Thyroid gland (tissue), 4 donors: ENCODE data around the gene BLZF1.

ENCODE experiments used
- POLR2A ChIP-seq, 2 donors: fragments of 450-650 bp; IDR thresholded peaks; one replicate each; pipeline ENCODE4 v1.6.1; 2017; ENCODE audit warnings: antibody characterized with exemption in 2 of 2, mild to moderate bottlenecking in 2 of 2, moderate library complexity in 1 of 2
- TF ChIP-seq, protein P1 (sequence below), 6 experiments: fragments of 200-600 bp in 3 of 6; fragments of 450-650 bp in 3 of 6; sonication (generic) in 3 of 6; IDR thresholded peaks; one replicate each; pipeline ENCODE4 v1.5.1; 2016 to 2019; ENCODE audit warnings: antibody characterized with exemption in 6 of 6, mild to moderate bottlenecking in 2 of 6, inconsistent platforms in 1 of 6, moderate library complexity in 1 of 6

DNA sequence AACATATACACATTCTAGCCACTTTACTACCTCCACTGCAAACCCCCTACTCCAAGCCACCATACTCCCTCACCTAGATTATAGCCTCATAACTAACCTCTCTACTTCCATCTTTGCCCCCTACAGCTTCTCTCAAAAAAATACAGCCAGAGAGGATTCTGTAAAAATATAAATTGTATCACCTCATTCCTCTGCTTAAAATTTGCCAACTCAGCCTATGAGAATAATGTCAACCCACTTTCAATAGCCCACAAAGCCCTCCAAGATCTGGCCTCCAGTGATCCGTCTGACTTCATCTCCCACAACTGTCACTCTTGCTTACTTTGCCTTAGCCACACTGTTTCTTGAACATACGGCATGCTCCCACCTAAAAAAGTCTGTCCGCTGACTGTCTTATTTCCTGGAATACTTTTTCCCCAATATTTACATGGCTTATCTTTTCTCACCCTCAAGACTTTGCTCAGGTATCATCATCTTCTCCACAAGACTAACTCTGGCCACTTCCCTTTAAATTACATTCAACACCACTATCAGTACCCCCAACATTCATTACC is 21.9 kb upstream of the BLZF1 start:
- TF ChIP-seq, protein P1, sequence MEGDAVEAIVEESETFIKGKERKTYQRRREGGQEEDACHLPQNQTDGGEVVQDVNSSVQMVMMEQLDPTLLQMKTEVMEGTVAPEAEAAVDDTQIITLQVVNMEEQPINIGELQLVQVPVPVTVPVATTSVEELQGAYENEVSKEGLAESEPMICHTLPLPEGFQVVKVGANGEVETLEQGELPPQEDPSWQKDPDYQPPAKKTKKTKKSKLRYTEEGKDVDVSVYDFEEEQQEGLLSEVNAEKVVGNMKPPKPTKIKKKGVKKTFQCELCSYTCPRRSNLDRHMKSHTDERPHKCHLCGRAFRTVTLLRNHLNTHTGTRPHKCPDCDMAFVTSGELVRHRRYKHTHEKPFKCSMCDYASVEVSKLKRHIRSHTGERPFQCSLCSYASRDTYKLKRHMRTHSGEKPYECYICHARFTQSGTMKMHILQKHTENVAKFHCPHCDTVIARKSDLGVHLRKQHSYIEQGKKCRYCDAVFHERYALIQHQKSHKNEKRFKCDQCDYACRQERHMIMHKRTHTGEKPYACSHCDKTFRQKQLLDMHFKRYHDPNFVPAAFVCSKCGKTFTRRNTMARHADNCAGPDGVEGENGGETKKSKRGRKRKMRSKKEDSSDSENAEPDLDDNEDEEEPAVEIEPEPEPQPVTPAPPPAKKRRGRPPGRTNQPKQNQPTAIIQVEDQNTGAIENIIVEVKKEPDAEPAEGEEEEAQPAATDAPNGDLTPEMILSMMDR (IDR thresholded peaks at IDR 0.05), result no peak
- TF ChIP-seq POLR2A (IDR thresholded peaks at IDR 0.05), result no peak
